Activated CD8-positive, alpha-beta memory T cell treated with anti-CD3 and anti-CD28 coated beads for 36 hours (primary cell): ENCODE measurements around the gene POPDC3. TPM values are rescaled to one million over a fixed set of nuclear protein-coding genes. Genes with fewer than 3 reads are reported as not detected.
"Not testable (repeated sequence)": the region's sequence is repeated elsewhere in the genome, so short reads cannot be mapped to it uniquely, and the experiment has no call there.

Experiments used
- CTCF ChIA-PET: fragments of 350-600 bp; sonication (Branson Sonifier 250); formaldehyde crosslinking; loops from one replicate; lab custom pipeline; 2021; ENCODE audit warnings: antibody characterized with exemption; lab: Charles Lee
- POLR2A ChIA-PET: fragments of 350-600 bp; sonication (Branson Sonifier 250); formaldehyde crosslinking; loops from one replicate; lab custom pipeline; 2021; ENCODE audit warnings: antibody characterized with exemption; lab: Charles Lee
- total RNA-seq, 2 experiments: library from RNA; stranded (reverse); gene quantifications; one replicate each; pipeline ENCODE4 v1.2.3, GENCODE V29; 2021

The POPDC3 gene, protein sequence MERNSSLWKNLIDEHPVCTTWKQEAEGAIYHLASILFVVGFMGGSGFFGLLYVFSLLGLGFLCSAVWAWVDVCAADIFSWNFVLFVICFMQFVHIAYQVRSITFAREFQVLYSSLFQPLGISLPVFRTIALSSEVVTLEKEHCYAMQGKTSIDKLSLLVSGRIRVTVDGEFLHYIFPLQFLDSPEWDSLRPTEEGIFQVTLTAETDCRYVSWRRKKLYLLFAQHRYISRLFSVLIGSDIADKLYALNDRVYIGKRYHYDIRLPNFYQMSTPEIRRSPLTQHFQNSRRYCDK
- total RNA-seq: not detected

DNA sequence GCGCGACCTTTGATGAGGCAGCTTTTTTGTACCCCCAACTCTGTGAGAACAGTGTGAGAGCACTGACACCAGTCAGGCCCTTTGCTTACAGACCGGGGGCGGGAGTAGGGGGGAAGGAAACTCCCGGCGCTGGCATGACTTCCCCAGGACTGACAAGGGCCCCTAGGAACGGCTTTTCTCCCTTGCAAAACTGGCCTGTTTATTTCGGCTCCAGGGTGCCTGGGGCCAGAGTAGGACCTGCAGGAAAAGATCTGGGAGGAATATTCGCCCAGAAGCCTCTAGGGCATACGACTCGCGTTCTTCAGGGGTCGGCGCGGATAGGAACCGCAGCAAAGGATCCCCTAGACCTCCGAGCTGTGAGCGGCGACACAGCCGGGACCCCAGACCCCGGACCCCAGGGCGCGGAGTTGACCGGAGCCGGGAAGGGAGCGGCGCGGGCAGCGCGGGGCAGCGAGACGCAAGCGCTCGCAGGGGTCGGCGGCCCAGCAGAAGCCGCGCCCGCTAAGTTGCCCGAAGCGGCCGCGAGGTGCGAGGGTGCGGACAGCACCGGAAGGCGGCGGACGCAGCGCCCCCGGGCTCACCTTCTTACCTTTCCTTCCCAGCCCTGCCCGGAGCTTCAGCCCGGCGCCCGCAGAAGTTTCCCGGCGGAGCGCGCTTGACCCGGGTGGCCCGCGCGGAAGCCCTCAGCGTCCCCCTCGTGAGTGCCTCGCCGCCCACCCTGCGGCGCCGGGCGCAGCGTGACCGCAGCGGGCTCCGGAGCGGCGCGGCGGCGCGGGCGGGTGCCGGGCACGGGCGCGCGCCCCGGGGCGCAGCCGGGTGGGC lies at the start of gene POPDC3:
Gene POPDC3, minus strand, starts transcription at position 771 of the 822 bp plus-strand sequence. CDS start 18,105 bp downstream, outside the sequence.
- ChIA-PET CTCF (no interaction called here), POLR2A (no interaction called here)

DNA sequence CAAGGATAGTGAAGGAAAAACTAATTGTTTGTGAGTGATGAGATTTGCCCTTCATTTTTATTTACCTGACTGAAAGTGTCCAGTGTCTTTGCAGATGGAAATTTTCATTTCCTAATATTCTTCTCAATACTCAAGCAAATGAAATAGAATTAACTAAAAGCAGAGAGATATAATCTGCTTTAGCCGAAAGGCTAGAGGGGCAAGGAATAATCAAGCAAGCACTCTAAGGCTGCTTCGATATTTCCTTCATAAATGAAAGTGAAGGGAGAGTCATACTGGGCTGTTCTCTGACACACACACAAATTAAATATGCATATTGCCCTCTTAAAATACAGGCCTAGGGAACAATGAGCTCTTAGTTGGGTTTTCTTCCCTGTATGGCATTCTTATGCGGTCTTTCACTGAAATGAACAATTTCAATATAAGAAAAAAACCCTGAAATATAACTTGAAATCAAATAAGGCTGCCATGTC lies 47.5 kb upstream of the POPDC3 start:
- ChIA-PET POLR2A (no interaction called here), CTCF (no interaction called here)

DNA sequence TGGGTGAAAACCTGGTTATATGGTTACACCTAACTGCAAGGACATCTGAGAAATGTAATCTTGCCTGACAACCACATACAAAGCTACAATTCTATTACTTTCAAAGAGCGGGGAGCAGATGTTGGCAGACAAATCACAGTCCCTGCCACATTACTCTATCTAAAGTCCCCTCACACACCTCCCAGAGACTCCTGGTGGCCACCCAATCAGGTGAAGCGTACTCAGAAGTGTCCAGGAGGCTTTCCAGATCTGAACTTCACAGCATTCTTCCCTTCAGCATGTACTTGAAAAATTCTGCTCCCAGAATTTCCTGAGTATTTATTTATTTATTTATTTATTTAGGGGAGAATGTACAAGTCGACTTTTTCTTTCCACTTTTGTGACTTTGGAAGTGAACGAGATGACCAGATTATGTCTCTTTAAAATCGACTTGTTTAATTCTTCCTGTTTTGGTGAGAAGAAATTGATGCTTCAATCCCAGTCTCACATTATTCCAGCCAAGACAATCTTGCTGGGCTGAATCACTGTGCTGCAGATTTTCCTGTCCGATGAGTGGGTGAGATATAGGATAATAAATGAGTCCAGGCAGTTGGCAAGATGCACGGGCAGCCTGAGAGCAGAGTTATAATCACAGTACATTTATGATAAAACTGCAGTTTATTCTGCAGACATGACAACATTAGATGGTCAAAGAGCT lies 46.9 kb upstream of the POPDC3 start:
- ChIA-PET CTCF (no interaction called here), POLR2A (no interaction called here)

DNA sequence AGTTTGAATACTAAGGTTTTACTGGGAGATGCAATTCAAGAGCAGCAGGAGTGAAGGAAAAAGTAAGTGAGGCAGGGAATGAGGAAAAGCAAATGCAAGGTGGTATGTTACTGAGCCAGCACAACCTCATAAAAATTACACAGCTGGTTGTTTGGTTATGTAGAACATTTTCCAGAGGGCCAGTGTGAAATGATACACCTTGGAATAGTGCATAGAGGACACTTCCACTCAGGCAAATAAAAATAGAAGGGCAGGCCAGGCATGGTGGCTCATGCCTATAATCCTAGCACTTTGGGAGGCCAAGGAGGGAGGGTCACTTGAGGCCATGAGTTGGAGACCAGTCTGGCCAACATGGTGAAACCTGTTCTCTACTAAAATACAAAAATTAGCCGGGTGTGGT lies 43.4 kb upstream of the POPDC3 start:
- ChIA-PET POLR2A (no interaction called here), CTCF (no interaction called here)

DNA sequence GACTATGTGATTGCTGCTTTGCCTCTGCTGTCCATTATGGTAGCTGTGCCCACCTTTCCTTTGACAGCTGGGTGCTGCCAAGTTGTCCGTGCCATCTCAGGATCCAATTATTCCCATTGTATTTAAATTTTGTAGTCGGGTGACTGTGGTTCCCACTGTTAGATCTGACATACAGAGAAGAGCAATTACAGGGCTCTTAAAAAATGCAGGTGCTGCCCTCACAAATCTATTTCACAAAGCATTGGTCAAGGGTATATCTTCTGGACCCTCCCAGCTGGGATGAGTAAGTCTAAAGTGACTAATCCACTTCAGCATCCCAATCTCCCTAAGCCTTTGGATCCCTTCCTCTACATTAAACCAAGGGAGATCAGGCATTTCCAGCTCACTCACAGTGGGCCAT lies 41.4 kb upstream of the POPDC3 start:
- CTCF ChIA-PET, POLR2A ChIA-PET: not testable (repeated sequence)

DNA sequence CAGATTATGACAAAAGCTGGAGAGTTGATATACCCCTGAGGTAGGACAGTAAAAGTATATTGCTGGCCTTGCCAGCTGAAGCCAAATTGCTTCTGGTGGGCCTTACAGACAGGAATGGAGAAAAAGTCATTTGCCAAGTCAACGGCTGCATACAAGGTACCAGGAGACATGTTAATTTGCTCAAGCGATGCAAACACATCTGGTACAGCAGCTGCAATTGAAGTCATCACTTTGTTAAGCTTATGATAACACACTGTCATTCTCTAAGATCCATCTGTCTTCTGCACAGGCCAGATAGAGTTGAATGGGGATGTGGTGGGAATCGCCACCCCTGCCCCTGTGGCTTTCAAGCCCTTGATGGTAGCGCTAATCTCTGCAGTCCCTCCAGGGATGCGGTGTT lies 40.4 kb upstream of the POPDC3 start:
- ChIA-PET POLR2A (no interaction called here), CTCF (no interaction called here)

DNA sequence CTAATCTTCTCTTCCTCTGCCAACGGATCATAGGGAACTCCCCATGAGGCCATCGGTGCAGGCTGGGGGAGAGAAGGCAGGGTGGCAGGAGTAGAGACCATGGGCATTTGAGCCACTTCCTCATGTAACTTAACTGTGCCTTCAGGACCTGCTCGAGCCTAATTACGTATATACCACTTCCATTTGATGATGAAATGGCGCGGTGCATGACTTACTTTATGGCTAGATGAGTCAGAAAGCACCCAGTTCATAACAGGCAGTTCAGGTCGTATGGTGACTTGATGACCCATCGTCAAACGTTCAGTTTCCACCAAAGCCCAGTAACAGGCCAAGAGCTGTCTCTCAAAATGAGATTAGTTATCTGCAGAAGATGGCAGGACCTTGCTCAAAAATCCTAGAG lies 39.4 kb upstream of the POPDC3 start:
- POLR2A ChIA-PET, CTCF ChIA-PET: not testable (repeated sequence)

DNA sequence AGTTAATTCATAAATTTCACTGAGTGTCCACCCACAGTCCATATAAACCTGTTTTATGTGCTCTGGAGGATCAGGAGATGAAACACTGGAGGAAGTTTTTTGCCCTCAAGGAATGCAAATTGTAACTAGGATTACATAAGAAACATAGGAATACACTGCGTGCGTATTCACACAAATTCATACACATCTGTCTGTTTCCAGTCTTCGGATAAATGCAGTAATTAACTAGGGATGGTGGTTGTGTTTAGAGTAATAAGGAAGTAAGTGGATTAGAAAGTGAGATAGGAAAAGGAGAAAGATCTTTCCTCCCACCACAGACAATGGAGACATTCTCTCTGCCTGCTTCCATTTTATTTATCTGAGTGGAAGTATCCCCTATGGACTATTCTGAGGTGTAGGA lies 35.7 kb upstream of the POPDC3 start:
- ChIA-PET POLR2A (no interaction called here), CTCF (no interaction called here)

DNA sequence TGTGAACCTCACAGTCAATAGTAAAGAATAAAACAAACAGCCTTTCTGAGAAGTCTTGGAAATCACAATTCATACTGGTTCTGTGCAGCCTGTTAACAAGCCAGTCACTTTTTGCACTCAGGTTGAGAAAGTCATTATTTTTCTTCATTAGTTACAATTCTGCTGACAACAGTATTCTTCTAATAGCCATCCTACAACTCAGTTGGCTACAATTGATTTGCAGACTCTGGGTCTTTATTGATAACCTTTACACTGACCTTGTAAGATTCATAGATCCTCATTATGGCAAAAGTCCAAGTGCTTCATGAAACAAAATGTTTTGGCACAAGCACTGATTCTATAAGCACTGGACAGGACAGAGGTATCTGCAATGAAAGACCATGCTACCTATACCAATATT lies 34.9 kb upstream of the POPDC3 start:
- ChIA-PET CTCF (no interaction called here), POLR2A (no interaction called here)

DNA sequence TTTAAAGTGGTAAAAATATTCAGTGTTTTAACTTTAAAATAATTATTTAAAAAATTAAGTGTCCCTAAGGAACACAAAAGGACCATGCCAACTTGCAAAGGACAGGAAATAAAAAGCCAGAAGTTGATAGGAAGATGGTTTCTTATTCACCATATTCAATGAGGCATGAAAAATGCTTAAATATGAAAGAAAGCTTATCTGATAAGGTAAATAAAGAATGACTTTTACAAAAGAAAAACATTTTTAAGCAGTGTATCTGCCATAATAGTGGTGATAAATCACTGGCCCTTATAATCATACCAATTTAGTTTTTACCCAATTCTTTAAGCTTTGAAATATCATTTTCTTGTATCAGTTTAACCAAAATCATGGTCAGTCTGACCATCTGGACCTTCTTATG lies 33.5 kb upstream of the POPDC3 start:
- ChIA-PET CTCF (no interaction called here), POLR2A (no interaction called here)

DNA sequence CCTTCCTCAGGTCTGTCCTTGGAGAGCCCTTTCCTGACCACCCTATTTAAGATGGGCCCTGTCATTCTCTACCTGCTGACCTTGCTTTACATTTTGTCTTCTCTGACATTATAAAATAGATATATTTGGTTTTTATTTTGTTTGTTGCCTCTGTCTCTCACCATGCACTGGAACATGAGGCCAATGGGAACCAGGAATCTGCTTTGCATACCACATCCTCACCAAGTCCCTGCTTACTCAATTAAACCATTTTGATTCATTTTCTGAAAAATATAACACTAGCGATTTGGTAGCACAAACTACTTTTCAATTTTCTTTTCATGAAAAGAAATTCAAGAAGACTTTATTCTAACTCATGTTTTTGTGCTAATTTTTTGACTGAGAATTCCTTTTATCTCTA lies 32.8 kb upstream of the POPDC3 start:
- ChIA-PET POLR2A (no interaction called here), CTCF (no interaction called here)

DNA sequence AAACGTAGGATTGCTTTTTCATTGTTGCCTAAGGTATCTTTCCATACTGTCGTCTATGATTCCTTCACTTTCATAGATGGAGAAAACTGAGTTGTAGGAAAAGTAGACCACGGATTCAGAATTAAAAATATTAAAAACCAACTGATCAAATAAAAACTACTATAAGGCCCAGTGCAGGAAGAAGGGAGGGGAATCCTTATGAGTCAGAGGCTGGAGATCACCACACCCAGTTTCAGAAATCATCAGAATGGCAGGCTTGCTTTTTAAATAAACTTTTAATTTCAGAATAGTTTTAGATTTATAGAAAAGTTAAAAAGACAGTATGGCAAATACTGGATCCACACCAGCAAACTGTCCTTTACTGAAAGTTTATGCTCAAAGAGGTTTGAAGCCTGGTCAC lies 32.0 kb upstream of the POPDC3 start:
- POLR2A ChIA-PET: no interaction called here
- CTCF ChIA-PET: no interaction called here

DNA sequence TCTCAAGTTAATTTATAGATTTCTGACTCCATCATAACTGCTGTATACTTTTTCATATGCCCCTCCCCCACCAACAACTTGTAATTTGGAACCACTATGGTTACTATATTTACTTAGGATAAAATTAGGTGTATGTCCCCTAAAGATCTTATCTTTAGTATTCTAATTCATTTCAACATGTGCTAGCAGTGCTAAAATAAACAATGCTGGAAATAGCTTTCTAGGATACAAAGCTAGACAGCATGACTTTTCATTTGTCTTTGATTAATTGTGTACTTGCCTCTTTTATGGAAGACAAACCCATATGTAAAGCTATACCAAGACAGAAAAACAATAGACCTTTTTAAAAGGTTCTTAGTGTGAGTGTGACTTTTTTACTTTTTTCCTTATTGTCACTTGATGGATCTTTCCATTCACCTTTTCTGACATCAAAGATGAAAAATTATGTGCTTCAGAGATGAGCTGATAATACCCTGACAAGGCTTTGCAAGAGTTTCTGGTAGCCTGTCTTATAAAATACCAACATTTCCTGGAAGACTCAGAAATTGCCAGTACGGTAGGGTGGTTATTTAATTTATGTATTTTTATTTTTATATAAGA lies 31.2 kb upstream of the POPDC3 start:
- ChIA-PET CTCF (no interaction called here), POLR2A (no interaction called here)

DNA sequence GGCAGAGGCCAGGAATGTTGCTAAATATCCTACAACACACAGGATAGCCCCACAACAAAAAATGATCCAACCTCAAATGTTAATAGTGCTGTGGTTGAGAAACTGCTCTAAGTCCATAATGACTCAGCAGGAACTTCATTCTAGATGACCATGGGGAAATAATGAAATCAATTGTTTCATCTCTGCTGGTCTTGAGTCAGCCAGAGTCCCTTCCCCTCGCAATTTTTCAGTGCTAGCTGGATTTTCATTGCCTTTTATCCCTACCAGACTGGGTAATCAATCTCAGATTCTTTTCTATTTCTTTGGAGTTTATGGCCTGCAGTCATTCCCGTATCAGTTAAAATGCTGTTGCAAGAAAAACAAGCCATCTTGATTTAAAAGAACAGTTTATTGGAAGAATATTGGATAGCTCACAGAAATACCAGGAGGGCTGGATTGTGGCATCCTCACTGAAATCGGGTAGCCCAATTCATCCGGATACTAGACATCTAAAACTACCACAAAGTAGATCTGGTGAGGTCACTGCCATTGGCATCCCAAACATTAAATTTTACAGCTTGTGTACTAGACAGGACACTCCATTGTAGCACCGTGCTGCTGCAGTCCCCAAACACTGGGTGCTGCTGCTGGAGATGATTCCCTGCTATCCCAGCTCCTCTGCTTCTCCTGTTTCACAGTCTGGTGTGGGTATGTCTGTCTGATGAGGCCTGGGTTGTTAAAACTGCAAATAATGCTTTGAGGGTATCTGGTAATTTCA lies 30.3 kb upstream of the POPDC3 start:
- ChIA-PET POLR2A (no interaction called here), CTCF (no interaction called here)

DNA sequence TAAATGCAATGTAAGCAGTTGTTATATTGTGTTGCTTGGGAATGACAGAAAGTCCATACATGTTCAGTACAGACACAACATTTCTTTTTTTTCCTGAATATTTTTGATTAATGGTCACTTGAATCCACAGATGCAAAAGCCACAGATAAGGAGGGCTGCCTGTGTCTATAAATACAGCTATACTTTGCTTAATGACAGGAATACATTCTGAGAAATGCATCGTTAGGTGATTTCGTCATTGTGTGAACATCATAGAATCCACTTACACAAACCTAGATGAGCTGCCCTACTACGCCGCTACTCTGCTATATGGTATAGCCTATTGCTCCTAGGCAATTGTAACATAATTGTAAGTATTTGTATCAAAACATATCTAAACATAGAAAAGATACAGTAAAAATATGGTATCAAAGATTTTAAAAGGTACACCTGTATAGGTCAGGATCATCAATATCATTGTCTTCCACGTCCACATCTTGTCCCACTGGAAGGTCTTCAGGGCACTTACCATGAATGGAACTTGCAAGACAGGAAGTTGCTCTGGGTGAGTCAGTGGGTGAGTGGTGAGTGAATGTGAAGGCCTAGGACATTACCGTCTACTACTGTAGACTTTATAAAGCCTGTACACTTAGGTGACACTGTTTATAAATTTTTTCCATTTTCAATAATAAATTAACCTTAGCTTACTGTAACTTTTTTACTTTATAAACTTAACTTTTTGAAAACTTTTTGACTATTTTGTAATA lies 27.9 kb upstream of the POPDC3 start:
- POLR2A ChIA-PET: no interaction called here
- CTCF ChIA-PET: no interaction called here

DNA sequence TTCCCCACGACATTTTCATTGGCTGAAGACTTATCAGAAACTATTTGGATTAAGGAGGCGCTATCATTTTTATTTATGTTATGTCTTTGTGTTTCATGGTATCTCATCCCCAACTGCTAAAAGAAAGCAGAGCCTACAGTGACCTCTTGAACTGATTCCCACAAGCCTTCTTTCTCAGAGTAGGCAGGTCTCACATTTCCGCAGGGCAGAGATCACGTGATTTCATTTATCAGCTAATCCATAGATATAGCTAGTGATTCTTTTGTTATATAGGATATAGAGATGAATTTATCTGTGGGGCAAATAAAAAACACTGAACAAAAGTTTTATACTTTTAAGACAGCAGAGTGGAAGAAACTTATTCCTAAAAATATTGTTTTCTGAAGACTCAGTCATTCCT lies 25.0 kb upstream of the POPDC3 start:
- ChIA-PET CTCF (no interaction called here), POLR2A (no interaction called here)

DNA sequence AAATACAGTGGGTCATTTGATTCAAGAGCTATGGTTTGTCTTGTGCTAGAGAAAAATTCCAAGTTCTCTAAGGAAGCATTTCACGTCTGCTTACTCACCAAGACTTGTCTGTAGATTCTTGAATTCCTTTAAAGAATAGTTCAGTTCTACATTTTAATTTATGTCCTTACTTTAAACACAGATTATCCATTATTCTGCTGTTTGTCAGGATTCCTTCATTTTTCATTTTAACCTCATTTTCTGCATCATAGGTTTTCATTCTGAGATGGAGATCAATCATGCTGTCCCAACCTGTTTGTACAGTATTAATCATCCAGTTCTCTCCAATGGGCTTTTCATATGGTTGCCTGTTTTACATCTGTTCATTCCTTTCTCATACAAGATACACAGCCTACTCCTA lies 24.5 kb upstream of the POPDC3 start:
- POLR2A ChIA-PET: no interaction called here
- CTCF ChIA-PET: no interaction called here

DNA sequence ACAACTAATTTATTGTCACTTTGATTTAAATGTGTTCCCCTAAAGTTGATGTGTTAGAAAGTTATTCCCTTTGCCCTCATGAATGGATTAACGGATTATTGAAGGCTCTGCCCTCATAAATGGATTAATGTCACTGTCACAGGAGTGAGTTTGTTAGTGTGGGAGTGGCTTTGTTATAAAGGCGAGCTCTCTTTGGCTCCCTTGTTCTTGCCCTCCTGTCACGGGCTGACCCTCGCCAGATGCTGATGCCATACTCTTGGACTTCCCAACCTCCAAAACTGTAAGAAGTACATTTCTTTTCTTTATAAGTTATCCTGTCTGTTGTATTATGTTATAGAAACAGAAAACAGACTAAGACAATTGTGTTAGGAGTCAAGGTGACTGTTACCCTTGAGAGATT lies 22.7 kb upstream of the POPDC3 start:
- CTCF ChIA-PET: no interaction called here
- POLR2A ChIA-PET: no interaction called here
